K562 (cell line): ENCODE measurements around the gene CDKN1C. TPM values are rescaled to one million over a fixed set of nuclear protein-coding genes. Genes with fewer than 3 reads are reported as not detected.

Source experiments
- ATAC-seq: fragments of 200-7000 bp; cut with Tn5 transposase; 3 replicates; pipeline ENCODE4 v1.9.1; 2020; ENCODE audit warnings: moderate library complexity
- BruUV-seq: library from RNA; stranded (reverse); fragments of 400-500 nt; replicated peaks from 2 replicates; lab custom pipeline; 2021; lab: Mats Ljungman, UMichigan
- CTCF ChIA-PET: fragments of 300-600 bp; formaldehyde crosslinking; extraction: SDS; loops from one replicate; lab custom pipeline; 2021; ENCODE audit warnings: low intra/inter-chr PET ratio; lab: Yijun Ruan, JAX
- POLR2A ChIA-PET: fragments of 300-600, 350-650 bp; sonication (Branson Sonifier 250); formaldehyde crosslinking; extraction: SDS; loops from one replicate; lab custom pipeline; 2021; ENCODE audit warnings: antibody characterized with exemption, inconsistent platforms; lab: Yijun Ruan, JAX
- DNase-seq, 4 experiments: peaks; one replicate each; pipeline versions ENCODE4 v3.0.0 to v3.0.0-alpha.2; 2011 to 2018; ENCODE audit warnings: low spot score in 3 of 4, mixed read lengths in 3 of 4; ENCODE audit errors: extremely low read depth in 1 of 4
- FAIRE-seq: peaks from 2 replicates; lab custom pipeline; 2011; peaks lifted over from hg19 to GRCh38; lab: Jason Lieb, UNC
- H2AFZ ChIP-seq: 2 replicates; pipeline ENCODE4 v1.6.0; 2011; ENCODE audit warnings: low read depth, low read length, control low read depth, inconsistent platforms
- H3K27ac ChIP-seq: fragments of 200-600 bp; 3 replicates; pipeline ENCODE4 v1.8.0; 2011; ENCODE audit warnings: low read depth, mild to moderate bottlenecking, control low read depth, inconsistent platforms, low read length, moderate library complexity, mixed read lengths; ENCODE audit errors: extremely low read depth
- H3K27me3 ChIP-seq, 2 experiments: fragments of 300-600 bp in 1 of 2; 2 replicates in 1 of 2; 3 replicates in 1 of 2; pipeline versions ENCODE4 v1.6.0 to v1.8.0; 2011; ENCODE audit warnings: inconsistent platforms in 2 of 2, low read length in 2 of 2, mild to moderate bottlenecking in 1 of 2, mixed read lengths in 1 of 2, moderate library complexity in 1 of 2; ENCODE audit not compliant: control insufficient read depth in 2 of 2, insufficient read depth in 2 of 2
- H3K36me3 ChIP-seq: fragments of 300-600 bp; 3 replicates; pipeline ENCODE4 v1.8.0; 2011; ENCODE audit warnings: mild to moderate bottlenecking, low read length, inconsistent platforms; ENCODE audit not compliant: control insufficient read depth, insufficient read depth
- H3K4me1 ChIP-seq, 2 experiments: fragments of 200-600 bp in 1 of 2; replicated peaks in 1 of 2; 2 replicates in 1 of 2; 3 replicates in 1 of 2; pipeline versions ENCODE4 v1.5.1 to v1.8.0; 2011; ENCODE audit warnings: inconsistent platforms in 2 of 2, low read length in 2 of 2, mild to moderate bottlenecking in 1 of 2, mixed read lengths in 1 of 2, moderate library complexity in 1 of 2; ENCODE audit not compliant: control insufficient read depth in 2 of 2, insufficient read depth in 2 of 2
- H3K4me2 ChIP-seq: 2 replicates; pipeline ENCODE4 v1.6.1; 2011; ENCODE audit warnings: low read length, control low read depth, inconsistent platforms, mixed read lengths; ENCODE audit not compliant: insufficient read depth
- H3K4me3 ChIP-seq: fragments of 200-600 bp; sonication (generic), shearing (Covaris generic); 2 replicates; pipeline ENCODE4 v1.5.1; 2016; ENCODE audit warnings: control low read depth, inconsistent platforms
- H3K79me2 ChIP-seq: fragments of 200-600 bp; 3 replicates; pipeline ENCODE4 v1.8.0; 2011; ENCODE audit warnings: low read length, inconsistent platforms; ENCODE audit not compliant: control insufficient read depth, insufficient read depth
- H3K9ac ChIP-seq, 2 experiments: 2 replicates each; pipeline versions ENCODE4 v1.6.0 to v1.6.1; 2011; ENCODE audit warnings: low read depth in 2 of 2, low read length in 2 of 2, control low read depth in 1 of 2, inconsistent platforms in 1 of 2, mild to moderate bottlenecking in 1 of 2, mixed read lengths in 1 of 2; ENCODE audit not compliant: insufficient read depth in 1 of 2
- H3K9me1 ChIP-seq: one replicate; pipeline ENCODE4 v1.6.0; 2011; ENCODE audit warnings: inconsistent platforms, mild to moderate bottlenecking, low read length, moderate library complexity; ENCODE audit not compliant: control insufficient read depth, insufficient read depth
- H3K9me3 ChIP-seq: replicated peaks from 2 replicates; pipeline ENCODE4 v1.5.1; 2011; ENCODE audit warnings: low read depth, low read length, inconsistent platforms; ENCODE audit not compliant: control insufficient read depth, insufficient read depth
- H4K20me1 ChIP-seq: replicated peaks from 2 replicates; pipeline ENCODE4 v1.6.1; 2011; ENCODE audit warnings: low read length, inconsistent platforms, mixed read lengths; ENCODE audit not compliant: control insufficient read depth, insufficient read depth
- DIDO1 ChIP-seq: fragments of 450-650 bp; IDR thresholded peaks from 2 replicates; pipeline ENCODE4 v1.6.1; 2016; ENCODE audit warnings: low read depth, missing biosample characterization, missing genetic modification characterization
- GABPB1 ChIP-seq: sonication (generic); formaldehyde crosslinking; IDR thresholded peaks from 2 replicates; pipeline ENCODE4 v1.8.0; 2022; ENCODE audit warnings: mild to moderate bottlenecking, missing genetic modification reagents
- KLF10 ChIP-seq: fragments of 250-450 bp; sonication (Bioruptor Pico); IDR thresholded peaks from 2 replicates; pipeline ENCODE4 v1.6.1; 2021; ENCODE audit warnings: matching md5 sums
- POLR2H ChIP-seq: IDR thresholded peaks from 2 replicates; pipeline ENCODE4 v1.6.1; 2016; ENCODE audit warnings: missing genetic modification characterization, low read depth, mild to moderate bottlenecking, control low read depth, missing compliant biosample characterization, moderate library complexity
- SIN3B ChIP-seq: fragments of 450-650 bp; IDR thresholded peaks from 2 replicates; pipeline ENCODE4 v1.6.1; 2017; ENCODE audit warnings: low read depth, mild to moderate bottlenecking, moderate library complexity
- SMAD4 ChIP-seq: fragments of 250-450 bp; sonication (Bioruptor Pico); conservative IDR thresholded peaks from 2 replicates; pipeline ENCODE4 v1.8.0; 2021; ENCODE audit warnings: inconsistent platforms, mild to moderate bottlenecking, moderate library complexity
- SRSF1 ChIP-seq: fragments of 200-400 bp; formaldehyde crosslinking; IDR thresholded peaks from 2 replicates; pipeline ENCODE4 v1.6.1; 2017; ENCODE audit warnings: mild to moderate bottlenecking, low read depth, low read length, moderate library complexity
- THAP12 ChIP-seq: fragments of 250-450 bp; sonication (Bioruptor Pico); IDR thresholded peaks from 2 replicates; pipeline ENCODE4 v1.9.0; 2021; ENCODE audit warnings: mild to moderate bottlenecking, inconsistent platforms
- ZBTB7A ChIP-seq: IDR thresholded peaks from 2 replicates; pipeline ENCODE4 v1.6.1; 2011; ENCODE audit warnings: low read depth, mild to moderate bottlenecking, low read length, moderate library complexity, borderline replicate concordance; ENCODE audit not compliant: control insufficient read depth
- ZFPM2 ChIP-seq: fragments of 250-450 bp; sonication (Bioruptor Pico); IDR thresholded peaks from 2 replicates; pipeline ENCODE4 v1.5.1; 2022; ENCODE audit warnings: mild to moderate bottlenecking
- ZNF140 ChIP-seq: fragments of 250-450 bp; sonication (Bioruptor Pico); IDR thresholded peaks from 2 replicates; pipeline ENCODE4 v1.8.0; 2021; ENCODE audit warnings: moderate library complexity, mild to moderate bottlenecking, inconsistent platforms
- WGBS: fragments of 100-300 bp; shearing (Covaris generic); methylation state at CpG from one replicate; pipeline ENCODE4 v1.1.6; 2016; ENCODE audit warnings: low coverage, mixed read lengths; ENCODE audit not compliant: insufficient coverage; ENCODE audit errors: missing lambda C conversion rate; 5-methylcytosine and 5-hydroxymethylcytosine counted together
- in situ Hi-C: fragments of 300-500 bp; cut with MboI; formaldehyde crosslinking; loops from 4 replicates; pipeline ENCODE4 v1.15.0; 2018; ENCODE audit warnings: inconsistent platforms, mixed read lengths
- intact Hi-C: fragments of 100-400 bp; cut with micrococcal nuclease; formaldehyde crosslinking; loops from 2 replicates; pipeline ENCODE4 v1.14.2; 2022
- polyA plus RNA-seq, 8 experiments: library from polyadenylated mRNA; depleted of rRNA in 4 of 8; stranded (reverse) in 5 of 8; unstranded in 3 of 8; fragments of >200 nt; fragmentation: Nextera tagmentation in 2 of 8; fragmentation: Illumina TruSeq in 1 of 8; extraction: Ambion mirVana in 2 of 8; extraction: Trizol in 1 of 8; gene quantifications; 2 replicates each; pipeline versions ENCODE4 v1.2.1 to v1.2.3, GENCODE V29; 2011 to 2014; ENCODE audit warnings: inconsistent platforms in 1 of 8, missing spikeins in 1 of 8
- total RNA-seq, 7 experiments: library from RNA; depleted of rRNA in 6 of 7; stranded (reverse); fragments of >200 nt in 6 of 7; fragmentation: Illumina TruSeq in 2 of 7; extraction: Trizol in 2 of 7; gene quantifications; 2 replicates each; pipeline versions ENCODE4 v1.2.1 to v1.2.3, GENCODE V29; 2011 to 2021; ENCODE audit warnings: low replicate concordance in 1 of 7
- TF ChIP-seq, protein P1 (sequence below): sonication (generic); formaldehyde crosslinking; IDR thresholded peaks from 2 replicates; pipeline ENCODE4 v1.8.0; 2022; ENCODE audit warnings: missing genetic modification reagents, mild to moderate bottlenecking, moderate library complexity, borderline replicate concordance
- TF ChIP-seq, protein P2 (sequence below): fragments of 250-450 bp; sonication (Bioruptor Pico); IDR thresholded peaks from 2 replicates; pipeline ENCODE4 v1.8.0; 2022; ENCODE audit warnings: moderate library complexity, mild to moderate bottlenecking, inconsistent platforms

The CDKN1C gene
- total and polyA plus RNA-seq, 9 of the 15 experiments (the other 6 are each of a cell fraction or from before 2014, with no cell fraction given) = 2.8 to 21.1 (median 9.3) TPM

GRCh38 chr11:2869134-2869526 is 16.4 kb downstream of the CDKN1C start:
- no peaks in the 10 kb centered on the region for H3K27me3 ChIP-seq
- intact Hi-C loops = loop anchor here (2.0 kb wide), 1 partner anchor 14 kb away; no protein-coding TSS in a partner anchor
- BruUV-seq = no TSS peak

GRCh38 chr11:2868506-2869133 is 17.0 kb downstream of the CDKN1C start:
- no peaks in the 10 kb centered on the region for H3K36me3 ChIP-seq
- intact Hi-C loops (loop anchor here (2.0 kb wide), 1 partner anchor 14 kb away; no protein-coding TSS in a partner anchor), in situ Hi-C loops (no loop called here)
- H3K9ac ChIP-seq = peak overlapping the region; percentile 32 to 55; a peak in 3 of 4 replicates
- ChIA-PET CTCF (no interaction called here), POLR2A (interaction anchor here (1.0 kb wide), 1 partner anchor 13 kb away, joined by 5 read pairs; no protein-coding TSS in a partner anchor)
- no peak overlapping the region for H3K4me3 ChIP-seq
- H3K9me1 ChIP-seq = no peaks in the 10 kb centered on the region
- H3K9me3 ChIP-seq = peaks cover 7% of the 10 kb centered on the region
- 43% methylated on average over 15 of the region's 16 CpGs for whole genome bisulfite sequencing
- H3K4me2 ChIP-seq = peak overlapping the region; percentile 32; the same call in 1 of the 2 replicates
- BruUV-seq = no TSS peak
- no peak for FAIRE-seq
- DNase-seq = peak in 1 of 4 experiments; percentile 40
- no peaks in the 10 kb centered on the region for H3K27me3 ChIP-seq
- H3K27ac ChIP-seq = peak overlapping the region; percentile 66
- H3K79me2 ChIP-seq = no peaks in the 10 kb centered on the region
- H3K4me1 ChIP-seq = peaks cover 10 to 44% of the 10 kb centered on the region in 2 experiments; a peak in 4 of 5 replicates
- peak overlapping the region; percentile 90 for H2AFZ ChIP-seq
- no peaks in the 10 kb centered on the region for H4K20me1 ChIP-seq
- peak; percentile 56 for ATAC-seq
- TF ChIP-seq THAP12 (CRISPR knock-in tag) = no peak
- TF ChIP-seq ZBTB7A = peak; percentile 20; the same call in 1 of the 2 replicates
- TF ChIP-seq, protein P1, sequence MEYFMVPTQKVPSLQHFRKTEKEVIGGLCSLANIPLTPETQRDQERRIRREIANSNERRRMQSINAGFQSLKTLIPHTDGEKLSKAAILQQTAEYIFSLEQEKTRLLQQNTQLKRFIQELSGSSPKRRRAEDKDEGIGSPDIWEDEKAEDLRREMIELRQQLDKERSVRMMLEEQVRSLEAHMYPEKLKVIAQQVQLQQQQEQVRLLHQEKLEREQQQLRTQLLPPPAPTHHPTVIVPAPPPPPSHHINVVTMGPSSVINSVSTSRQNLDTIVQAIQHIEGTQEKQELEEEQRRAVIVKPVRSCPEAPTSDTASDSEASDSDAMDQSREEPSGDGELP (CRISPR knock-in tag) = peak; percentile 23; the same call in 1 of the 2 replicates
- no peak for TF ChIP-seq POLR2H (tag)

More at GRCh38 chr11:2869134-2869526, 16.4 kb downstream of the CDKN1C start:
- Histone ChIP-seq H3K79me2 (no peaks in the 10 kb centered on the region), H3K9me3 (peaks cover 7% of the 10 kb centered on the region), H4K20me1 (no peaks in the 10 kb centered on the region), H3K36me3 (no peaks in the 10 kb centered on the region), H3K4me2 (no peak overlapping the region), H3K9ac (no peak overlapping the region), H3K27ac (no peak overlapping the region), H3K4me1 (peaks cover 10 to 41% of the 10 kb centered on the region in 2 experiments; a peak in 4 of 5 replicates), H2AFZ (no peak overlapping the region), H3K4me3 (no peak overlapping the region), H3K9me1 (no peaks in the 10 kb centered on the region)
- POLR2A ChIA-PET = no interaction called here
- in situ Hi-C loops = no loop called here
- ATAC-seq = no peak
- no peak for DNase-seq
- WGBS = 94% methylated on average over 32 of the region's 37 CpGs
- CTCF ChIA-PET = no interaction called here
- TF ChIP-seq ZNF140 = no peak
- no peak for TF ChIP-seq ZFPM2 (CRISPR knock-in tag)
- TF ChIP-seq SIN3B = no peak
- TF ChIP-seq, protein P2, sequence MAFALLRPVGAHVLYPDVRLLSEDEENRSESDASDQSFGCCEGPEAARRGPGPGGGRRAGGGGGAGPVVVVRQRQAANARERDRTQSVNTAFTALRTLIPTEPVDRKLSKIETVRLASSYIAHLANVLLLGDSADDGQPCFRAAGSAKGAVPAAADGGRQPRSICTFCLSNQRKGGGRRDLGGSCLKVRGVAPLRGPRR (CRISPR knock-in tag) = no peak
- no peak for TF ChIP-seq SMAD4
- no peak for TF ChIP-seq GABPB1 (CRISPR knock-in tag)
- no peak for TF ChIP-seq SRSF1
- TF ChIP-seq DIDO1 = no peak
- no peak for TF ChIP-seq KLF10 (CRISPR knock-in tag)
- FAIRE-seq = no peak
